Osteoblast (primary cell): ENCODE results near the gene ATP6V1A. TPM values are rescaled to one million over a fixed set of nuclear protein-coding genes. Genes with fewer than 3 reads are reported as not detected.

ENCODE experiments used
- DNase-seq: peaks from one replicate; pipeline ENCODE4 v3.0.0; 2011; ENCODE audit warnings: low spot score, mixed read lengths; ENCODE audit not compliant: insufficient read length; ENCODE audit errors: missing footprints
- H2AFZ ChIP-seq: 2 replicates; pipeline ENCODE4 v1.6.0; 2011; ENCODE audit warnings: mild to moderate bottlenecking, low read length
- H3K27ac ChIP-seq: 2 replicates; pipeline ENCODE4 v1.5.1; 2011; ENCODE audit warnings: mild to moderate bottlenecking, low read depth, low read length, moderate library complexity
- H3K27me3 ChIP-seq: 2 replicates; pipeline ENCODE4 v1.6.0; 2012; ENCODE audit warnings: mild to moderate bottlenecking, control low read depth, inconsistent platforms, low read length, moderate library complexity; ENCODE audit not compliant: insufficient read depth
- H3K36me3 ChIP-seq: 2 replicates; pipeline ENCODE4 v1.5.1; 2011; ENCODE audit warnings: mild to moderate bottlenecking, low read length, control low read depth, moderate library complexity; ENCODE audit not compliant: insufficient read depth
- H3K4me1 ChIP-seq: 2 replicates; pipeline ENCODE4 v1.5.1; 2011; ENCODE audit warnings: mild to moderate bottlenecking, low read length, control low read depth, moderate library complexity; ENCODE audit not compliant: insufficient read depth
- H3K4me2 ChIP-seq: 2 replicates; pipeline ENCODE4 v1.6.0; 2011; ENCODE audit warnings: mild to moderate bottlenecking, low read length; ENCODE audit not compliant: insufficient read depth
- H3K4me3 ChIP-seq: fragments of 200-600 bp; sonication (generic); 3 replicates; pipeline ENCODE4 v1.5.1; 2012; ENCODE audit warnings: mild to moderate bottlenecking, low read length, inconsistent platforms; ENCODE audit not compliant: insufficient read depth
- H3K79me2 ChIP-seq: 2 replicates; pipeline ENCODE4 v1.6.0; 2012; ENCODE audit warnings: mild to moderate bottlenecking, low read length, control low read depth, inconsistent platforms; ENCODE audit not compliant: insufficient read depth
- H3K9me3 ChIP-seq: 2 replicates; pipeline ENCODE4 v1.5.1; 2011; ENCODE audit warnings: low read depth, low read length, control low read depth
- H4K20me1 ChIP-seq: 2 replicates; pipeline ENCODE4 v1.6.0; 2012; ENCODE audit warnings: mild to moderate bottlenecking, low read length, control low read depth; ENCODE audit not compliant: insufficient read depth
- total RNA-seq: library from RNA; depleted of rRNA; stranded (reverse); fragments of >200 nt; gene quantifications from 2 replicates; pipeline ENCODE4 v1.2.3, GENCODE V29; 2012
- TF ChIP-seq, protein P1 (sequence below): IDR thresholded peaks from 2 replicates; pipeline ENCODE4 v1.5.1; 2011; ENCODE audit warnings: mild to moderate bottlenecking, low read depth, low read length, moderate library complexity; ENCODE audit errors: extremely low read depth

The ATP6V1A gene
- total RNA-seq, 1 donor = 166 TPM

GRCh38 chr3:113834983-113835382, 88.1 kb downstream of the ATP6V1A start:
- Histone ChIP-seq H3K9me3 (no peaks in the 10 kb centered on the region), H3K27ac (no peak overlapping the region), H3K4me3 (no peak overlapping the region), H3K4me1 (peaks cover 12% of the 10 kb centered on the region), H3K36me3 (no peaks in the 10 kb centered on the region), H3K79me2 (no peaks in the 10 kb centered on the region), H3K4me2 (no peak overlapping the region), H4K20me1 (no peaks in the 10 kb centered on the region), H3K27me3 (no peaks in the 10 kb centered on the region), H2AFZ (no peak overlapping the region)
- TF ChIP-seq, protein P1, sequence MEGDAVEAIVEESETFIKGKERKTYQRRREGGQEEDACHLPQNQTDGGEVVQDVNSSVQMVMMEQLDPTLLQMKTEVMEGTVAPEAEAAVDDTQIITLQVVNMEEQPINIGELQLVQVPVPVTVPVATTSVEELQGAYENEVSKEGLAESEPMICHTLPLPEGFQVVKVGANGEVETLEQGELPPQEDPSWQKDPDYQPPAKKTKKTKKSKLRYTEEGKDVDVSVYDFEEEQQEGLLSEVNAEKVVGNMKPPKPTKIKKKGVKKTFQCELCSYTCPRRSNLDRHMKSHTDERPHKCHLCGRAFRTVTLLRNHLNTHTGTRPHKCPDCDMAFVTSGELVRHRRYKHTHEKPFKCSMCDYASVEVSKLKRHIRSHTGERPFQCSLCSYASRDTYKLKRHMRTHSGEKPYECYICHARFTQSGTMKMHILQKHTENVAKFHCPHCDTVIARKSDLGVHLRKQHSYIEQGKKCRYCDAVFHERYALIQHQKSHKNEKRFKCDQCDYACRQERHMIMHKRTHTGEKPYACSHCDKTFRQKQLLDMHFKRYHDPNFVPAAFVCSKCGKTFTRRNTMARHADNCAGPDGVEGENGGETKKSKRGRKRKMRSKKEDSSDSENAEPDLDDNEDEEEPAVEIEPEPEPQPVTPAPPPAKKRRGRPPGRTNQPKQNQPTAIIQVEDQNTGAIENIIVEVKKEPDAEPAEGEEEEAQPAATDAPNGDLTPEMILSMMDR = no peak
- no peak for DNase-seq

- DNase-seq = peak; percentile 96
- H3K27ac ChIP-seq = peak within 1 kb of the TSS; percentile 72
- H3K36me3 ChIP-seq = no peaks in the 10 kb centered on the region
- no peaks in the 10 kb centered on the region for H3K27me3 ChIP-seq
- TF ChIP-seq, protein P1 = peak; percentile 78
- H4K20me1 ChIP-seq = no peaks in the 10 kb centered on the region
- peak within 1 kb of the TSS; percentile 98 for H3K4me2 ChIP-seq
- H3K4me3 ChIP-seq = peak within 1 kb of the TSS; percentile 86
- H2AFZ ChIP-seq = peak within 1 kb of the TSS; percentile 99
- no peaks in the 10 kb centered on the region for H3K9me3 ChIP-seq
- H3K4me1 ChIP-seq = no peaks in the 10 kb centered on the region
- H3K79me2 ChIP-seq = no peaks in the 10 kb centered on the region
These were observed 91.9 kb downstream of the ATP6V1A start, which contains the start of gene GRAMD1C for GRCh38 chr3:113838631-113839209. TSS of gene GRAMD1C (plus strand) at chr3:113838788. CDS start at chr3:113838910, 122 bp downstream.

- H3K27ac ChIP-seq = no peak overlapping the region
- peak overlapping the region; percentile 86 for H3K4me3 ChIP-seq
- H3K79me2 ChIP-seq = no peaks in the 10 kb centered on the region
These were observed 92.7 kb downstream of the ATP6V1A start for GRCh38 chr3:113839551-113839950.

DNA sequence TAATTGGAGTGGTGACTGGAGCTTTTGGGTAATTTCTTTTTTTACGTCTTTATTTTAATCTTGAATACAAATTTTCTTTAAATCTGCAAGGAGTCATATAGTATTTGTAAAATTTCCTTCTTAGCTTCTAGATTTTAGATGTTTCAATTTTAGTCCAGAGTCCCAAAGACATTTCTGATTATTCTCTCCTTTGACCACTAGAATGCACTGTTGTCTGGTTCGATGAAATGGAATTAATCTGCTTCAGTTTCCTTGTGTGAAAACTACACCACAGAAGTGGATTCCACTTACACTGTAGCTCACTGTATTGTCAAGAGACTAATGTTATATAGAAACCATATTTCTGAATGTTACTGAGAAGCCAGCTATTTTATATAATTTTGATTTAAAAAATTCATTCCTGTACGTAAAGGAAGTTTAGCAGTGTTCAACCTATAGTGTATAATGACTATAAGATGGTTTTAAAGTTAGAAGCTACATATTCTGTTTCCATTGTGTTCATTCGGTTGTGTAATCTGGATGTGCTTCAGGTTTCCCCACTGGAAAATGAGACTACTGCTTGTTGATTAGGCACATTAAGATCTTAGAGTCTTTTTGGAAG, 97.9 kb downstream of the ATP6V1A start:
- no peaks in the 10 kb centered on the region for H3K79me2 ChIP-seq
- H3K9me3 ChIP-seq = no peaks in the 10 kb centered on the region
- no peaks in the 10 kb centered on the region for H3K27me3 ChIP-seq
- H3K4me3 ChIP-seq = no peak overlapping the region
- TF ChIP-seq, protein P1 = peak; percentile 67
- H4K20me1 ChIP-seq = no peaks in the 10 kb centered on the region
- H3K36me3 ChIP-seq = no peaks in the 10 kb centered on the region
- H3K4me1 ChIP-seq = no peaks in the 10 kb centered on the region
- peak; percentile 78 for DNase-seq
- no peak overlapping the region for H3K4me2 ChIP-seq
- no peak overlapping the region for H3K27ac ChIP-seq
- no peak overlapping the region for H2AFZ ChIP-seq

More at GRCh38 chr3:113839551-113839950, 92.7 kb downstream of the ATP6V1A start:
- H3K4me1 ChIP-seq = no peaks in the 10 kb centered on the region
- H2AFZ ChIP-seq = peak overlapping the region; percentile 99
- no peaks in the 10 kb centered on the region for H3K27me3 ChIP-seq
- peak overlapping the region; percentile 98 for H3K4me2 ChIP-seq
- H3K36me3 ChIP-seq = no peaks in the 10 kb centered on the region
- H3K9me3 ChIP-seq = no peaks in the 10 kb centered on the region
- TF ChIP-seq, protein P1 = no peak
- H4K20me1 ChIP-seq = no peaks in the 10 kb centered on the region
- peak; percentile 58 for DNase-seq
